HG02623 (cell line): ENCODE measurements around the gene RPS14.

Source experiments
- ATAC-seq: cut with Tn5 transposase; IDR thresholded peaks from one replicate; pipeline ENCODE4 v1.9.1; 2021; ENCODE audit warnings: moderate library complexity; ENCODE audit not compliant: unreplicated experiment

RPS14 gene

GRCh38 chr5:150401376-150402228 lies 47.9 kb downstream of the RPS14 start:
- ATAC-seq = no peak

DNA sequence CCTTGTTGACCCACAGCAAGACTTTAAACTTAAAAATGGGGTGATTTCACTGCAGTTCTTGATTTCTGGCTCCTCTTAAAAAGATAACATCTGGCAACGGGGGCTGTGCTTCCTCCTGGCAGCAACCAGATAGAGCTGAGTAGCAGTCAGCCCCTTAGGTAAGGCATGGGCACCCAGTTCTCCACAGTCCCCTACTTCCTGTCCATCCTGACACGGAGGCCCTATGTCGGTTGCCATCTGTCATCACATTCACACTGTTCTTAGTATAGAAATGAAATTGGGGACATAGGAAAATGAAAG lies 48.5 kb downstream of the RPS14 start:
- no peak for ATAC-seq

GRCh38 chr5:150400316-150401075 lies 49.0 kb downstream of the RPS14 start:
- no peak for ATAC-seq

DNA sequence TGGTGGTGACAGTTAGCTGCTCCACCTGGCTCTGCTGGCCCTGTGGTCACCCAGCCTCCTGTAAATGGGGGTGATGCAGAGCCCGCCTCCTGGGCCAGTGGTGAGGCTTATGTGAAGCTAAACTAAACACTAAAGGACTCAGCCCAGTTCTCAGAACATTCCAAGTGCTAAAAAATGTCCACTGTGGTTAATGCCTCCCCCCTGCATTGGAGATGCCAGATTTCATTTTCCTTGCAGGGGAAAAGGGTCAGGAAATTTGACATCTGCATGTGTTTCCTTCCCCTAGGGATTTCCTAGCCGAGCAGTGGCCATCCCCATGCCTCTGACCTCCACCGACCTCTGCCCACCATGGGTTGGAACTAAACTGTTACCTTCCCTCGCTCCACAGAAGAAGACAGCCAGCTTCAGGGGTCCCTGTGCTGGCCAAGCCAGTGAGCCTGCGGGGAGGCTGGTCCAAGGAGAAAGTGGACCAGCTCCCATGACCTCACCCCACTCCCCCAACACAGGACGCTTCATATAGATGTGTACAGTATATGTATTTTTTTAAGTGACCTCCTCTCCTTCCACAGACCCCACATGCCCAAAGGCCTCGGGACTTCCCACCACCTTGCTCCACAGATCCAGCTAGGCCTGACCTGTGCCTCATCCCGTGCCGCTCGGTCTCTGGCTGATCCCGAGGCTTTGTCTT lies 49.9 kb downstream of the RPS14 start:
- ATAC-seq = no peak

GRCh38 chr5:150398722-150399523 lies 50.6 kb downstream of the RPS14 start:
- peak; percentile 56 for ATAC-seq

GRCh38 chr5:150397782-150398721 lies 51.5 kb downstream of the RPS14 start:
- no peak for ATAC-seq

- no peak for ATAC-seq
Observed at GRCh38 chr5:150397146-150397781, 52.3 kb downstream of the RPS14 start.

DNA sequence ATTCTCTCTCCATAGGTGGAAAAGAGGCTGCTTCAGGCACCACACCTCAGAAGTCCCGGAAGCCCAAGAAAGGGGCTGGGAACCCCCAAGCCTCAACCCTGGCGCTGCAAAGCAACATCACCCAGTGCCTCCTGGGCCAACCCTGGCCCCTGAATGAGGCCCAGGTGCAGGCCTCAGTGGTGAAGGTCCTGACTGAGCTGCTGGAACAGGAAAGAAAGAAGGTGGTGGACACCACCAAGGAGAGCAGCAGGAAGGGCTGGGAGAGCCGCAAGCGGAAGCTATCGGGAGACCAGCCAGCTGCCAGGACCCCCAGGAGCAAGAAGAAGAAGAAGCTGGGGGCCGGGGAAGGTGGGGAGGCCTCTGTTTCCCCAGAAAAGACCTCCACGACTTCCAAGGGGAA lies 53.3 kb downstream of the RPS14 start:
- no peak for ATAC-seq

DNA sequence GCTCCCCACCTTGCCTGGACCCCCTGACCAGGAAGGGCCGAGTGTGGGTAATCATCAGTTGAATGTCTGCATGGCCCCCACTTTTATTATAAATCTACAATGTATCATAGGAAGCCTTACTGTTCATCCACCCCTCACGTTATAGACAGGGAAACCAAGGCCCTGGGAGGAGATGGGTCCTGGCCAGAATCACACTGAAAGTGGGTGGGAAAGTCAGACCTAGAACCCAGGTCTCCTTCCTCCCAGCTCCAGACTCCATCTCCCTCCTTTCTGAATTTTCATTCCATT lies 53.9 kb downstream of the RPS14 start:
- ATAC-seq = no peak

DNA sequence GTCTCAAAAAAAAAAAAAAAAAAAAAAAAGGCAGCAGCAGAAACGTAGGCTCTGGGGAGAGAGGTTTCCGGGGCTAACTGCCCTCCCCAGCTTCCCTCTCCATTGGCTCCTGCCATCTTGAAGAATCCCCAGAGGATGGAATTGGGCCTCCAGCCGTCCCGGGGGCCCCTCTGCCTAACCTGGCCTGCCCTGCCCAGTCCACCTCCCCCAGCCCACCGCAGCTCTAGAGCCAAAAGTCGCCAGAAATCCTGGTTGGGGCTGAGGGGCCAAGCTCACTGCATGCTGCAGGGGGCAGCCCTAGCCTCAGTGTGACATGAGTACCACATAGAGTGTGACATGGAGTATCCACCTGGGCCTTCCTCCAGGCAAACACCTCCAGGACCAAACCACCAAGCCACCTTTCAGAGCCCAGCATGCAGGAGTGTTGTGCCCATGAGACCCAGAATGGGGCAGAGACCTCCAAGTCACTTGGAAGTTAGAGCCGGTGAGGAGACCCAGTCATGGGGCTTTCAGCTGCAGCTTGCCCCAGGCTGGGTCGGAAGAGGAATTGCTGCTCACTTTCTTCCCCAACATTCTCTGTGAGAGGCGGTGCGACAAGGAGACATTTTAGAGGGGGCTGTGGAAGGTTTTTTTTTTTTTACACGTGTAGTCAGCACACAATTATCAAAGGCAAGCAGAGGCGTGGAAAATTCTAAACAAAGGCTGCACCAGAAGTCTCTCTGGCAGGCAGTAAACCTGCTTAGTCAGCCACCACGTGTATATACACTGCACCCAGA lies 54.4 kb downstream of the RPS14 start:
- ATAC-seq = no peak

GRCh38 chr5:150394131-150394530 lies 55.4 kb downstream of the RPS14 start:
- ATAC-seq = peak; percentile 45

DNA sequence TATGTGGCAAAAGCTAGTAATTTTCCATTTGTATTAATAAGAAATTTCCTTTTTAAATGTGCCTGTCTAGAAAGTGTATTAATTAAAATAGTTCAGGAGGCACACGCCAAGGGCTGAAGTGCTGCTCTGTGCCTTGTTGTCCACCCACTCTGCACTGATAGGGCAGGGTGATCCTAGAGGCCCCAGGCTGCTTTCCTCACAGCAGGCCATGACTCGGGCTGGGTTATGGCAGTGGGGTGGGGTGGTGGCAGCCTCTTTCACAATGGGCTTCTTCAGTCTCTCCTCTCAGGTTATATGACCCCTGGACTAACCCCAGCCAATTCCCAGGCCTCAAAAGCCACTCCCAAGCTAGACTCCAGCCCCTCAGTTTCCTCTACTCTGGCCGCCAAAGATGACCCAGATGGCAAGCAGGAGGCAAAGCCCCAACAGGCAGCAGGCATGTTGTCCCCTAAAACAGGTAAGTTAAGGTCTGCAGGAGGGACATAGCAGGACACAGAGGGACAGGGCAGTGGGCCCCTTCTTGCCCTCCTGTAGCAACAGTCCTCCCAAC lies 56.4 kb downstream of the RPS14 start:
- no peak for ATAC-seq

- no peak for ATAC-seq
Observed at GRCh38 chr5:150392680-150393079, 56.9 kb downstream of the RPS14 start.
